GM12801 (cell line): ENCODE results near the gene SPATS1.

Source experiments
- CTCF ChIP-seq: IDR thresholded peaks from one replicate; pipeline ENCODE4 v1.5.1; 2011; ENCODE audit warnings: control low read depth; ENCODE audit not compliant: insufficient read length; ENCODE audit errors: extremely low read depth

The SPATS1 gene

GRCh38 chr6:44333273-44333919, 9.1 kb upstream of the SPATS1 start:
- TF ChIP-seq CTCF = no peak

- no peak for TF ChIP-seq CTCF
These were observed 8.5 kb upstream of the SPATS1 start for GRCh38 chr6:44333942-44334341.

GRCh38 chr6:44335631-44336030, 6.8 kb upstream of the SPATS1 start:
- TF ChIP-seq CTCF = no peak

GRCh38 chr6:44338228-44339122, 4.0 kb upstream of the SPATS1 start:
- no peak for TF ChIP-seq CTCF

GRCh38 chr6:44339301-44339700, 3.1 kb upstream of the SPATS1 start:
- TF ChIP-seq CTCF = no peak

- TF ChIP-seq CTCF = no peak
These were observed 2.5 kb upstream of the SPATS1 start for GRCh38 chr6:44339763-44340625.

GRCh38 chr6:44341095-44341890, 1.2 kb upstream of the SPATS1 start:
- no peak for TF ChIP-seq CTCF
